D341Med (cell line): ENCODE measurements around the gene CD33.
"Not testable (repeated sequence)": the region's sequence is repeated elsewhere in the genome, so short reads cannot be mapped to it uniquely, and the experiment has no call there.

ENCODE experiments used
- DNase-seq: peaks from one replicate; pipeline ENCODE4 v3.0.0; 2012; ENCODE audit warnings: low spot score

CD33 gene

GRCh38 chr19:51224898-51225393, at the start of gene CD33:
CD33 (plus strand) TSS chr19:51225080; CDS start chr19:51225119, 39 bp downstream.
- not testable (repeated sequence) for DNase-seq

GRCh38 chr19:51179256-51179655, 45.6 kb upstream of the CD33 start:
- DNase-seq = no peak

GRCh38 chr19:51181377-51181912, 43.4 kb upstream of the CD33 start:
- DNase-seq = no peak

- DNase-seq = no peak
Observed at GRCh38 chr19:51181913-51182419, 42.9 kb upstream of the CD33 start.

- DNase-seq = no peak
Observed at GRCh38 chr19:51183629-51184028, 41.3 kb upstream of the CD33 start.

GRCh38 chr19:51185069-51185867, 39.6 kb upstream of the CD33 start:
- DNase-seq = no peak

- no peak for DNase-seq
Observed at GRCh38 chr19:51185868-51186215, 39.0 kb upstream of the CD33 start.

GRCh38 chr19:51186323-51186722, 38.6 kb upstream of the CD33 start:
- no peak for DNase-seq

GRCh38 chr19:51187395-51188226, 37.3 kb upstream of the CD33 start:
- no peak for DNase-seq

GRCh38 chr19:51188227-51188559, 36.7 kb upstream of the CD33 start:
- DNase-seq = no peak

GRCh38 chr19:51192689-51193088, 32.2 kb upstream of the CD33 start:
- DNase-seq = no peak

- DNase-seq = no peak
Observed at GRCh38 chr19:51194527-51195315, 30.2 kb upstream of the CD33 start.

GRCh38 chr19:51195316-51195586, 29.6 kb upstream of the CD33 start:
- no peak for DNase-seq

GRCh38 chr19:51195616-51196015, 29.3 kb upstream of the CD33 start:
- no peak for DNase-seq

- DNase-seq = no peak
Observed at GRCh38 chr19:51196181-51196580, 28.7 kb upstream of the CD33 start.

GRCh38 chr19:51198641-51199040, 26.2 kb upstream of the CD33 start:
- DNase-seq = no peak

- no peak for DNase-seq
Observed at GRCh38 chr19:51200071-51200666, 24.7 kb upstream of the CD33 start.

- DNase-seq = no peak
Observed at GRCh38 chr19:51201712-51202111, 23.2 kb upstream of the CD33 start.

GRCh38 chr19:51203916-51204315, 21.0 kb upstream of the CD33 start:
- no peak for DNase-seq

- no peak for DNase-seq
Observed at GRCh38 chr19:51204321-51204720, 20.6 kb upstream of the CD33 start.

- DNase-seq = no peak
Observed at GRCh38 chr19:51207747-51208146, 17.1 kb upstream of the CD33 start.
